ENCODE data around the gene SLC15A3. TPM values are rescaled to one million over a fixed set of nuclear protein-coding genes. Genes with fewer than 3 reads are reported as not detected.
A peak's percentile ranks its signal among the peaks of the same experiment; 100 is the strongest.

The SLC15A3 gene
- total RNA-seq, 1 experiment from 2014 or later: 5.5 TPM

DNA sequence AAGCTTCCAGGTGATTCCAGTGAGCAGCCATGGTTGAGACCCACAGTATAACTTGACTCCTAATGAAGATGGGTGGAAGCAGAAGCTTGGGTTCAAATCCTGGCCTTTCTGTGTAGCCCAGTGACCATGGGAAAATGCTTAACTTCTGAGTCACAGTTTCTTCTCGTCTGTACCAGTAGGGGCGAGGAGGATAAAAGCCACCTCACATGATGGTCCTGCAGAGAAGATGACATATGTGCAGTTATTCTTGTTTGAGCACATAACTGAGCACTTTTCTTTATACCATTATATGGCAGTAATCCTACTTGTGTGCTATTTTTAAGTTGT is 33.1 kb downstream of the SLC15A3 start:
- intact Hi-C loops (cut with micrococcal nuclease; ENCODE audit: unreplicated experiment): no loop called here
- H3K9me3 ChIP-seq (ENCODE audit: insufficient read depth, low read depth): no peaks in the 10 kb centered on the region
- H3K27ac ChIP-seq: no peak overlapping the region
- H3F3A ChIP-seq (ENCODE audit: insufficient read depth, low read depth): peaks cover 22% of the 10 kb centered on the region
- H3K4me1 ChIP-seq (replicated peaks; ENCODE audit: insufficient read depth): peaks cover 34% of the 10 kb centered on the region
- peak in 1 of 2 experiments; percentile 65 for DNase-seq
- H4K20me1 ChIP-seq (ENCODE audit: insufficient read depth): peaks cover 4% of the 10 kb centered on the region; the same call in 1 of the 2 replicates
- no peaks in the 10 kb centered on the region for H3K27me3 ChIP-seq (ENCODE audit: insufficient read depth, low read depth)
- ChIA-PET POLR2A (ENCODE audit: unreplicated experiment) (no interaction called here), CTCF (no interaction called here)
- no TSS peak for BruUV-seq (replicated peaks)
- H3K36me3 ChIP-seq (ENCODE audit: low read depth): 0 out of 2 replicates have a peak, but pooled peaks cover 19% of the 10 kb centered on the region
- no peak overlapping the region for H3K4me3 ChIP-seq
- H3K79me2 ChIP-seq (ENCODE audit: low read depth): peaks cover 50% of the 10 kb centered on the region
- no peak for TF ChIP-seq CTCF (conservative IDR thresholded peaks at IDR 0.05)
- TF ChIP-seq EZH2 (IDR thresholded peaks at IDR 0.05; ENCODE audit: low read depth): no peak
- H2AFZ ChIP-seq: no peak overlapping the region
- H3K9me2 ChIP-seq (ENCODE audit: insufficient read depth): no peaks in the 10 kb centered on the region
- no peak overlapping the region for H3K4me2 ChIP-seq

GRCh38 chr11:60918251-60918938 is 33.6 kb downstream of the SLC15A3 start:
- no peak for DNase-seq
- no peaks in the 10 kb centered on the region for H3K9me3 ChIP-seq (ENCODE audit: insufficient read depth, low read depth)
- H3K27ac ChIP-seq: no peak overlapping the region
- no peak overlapping the region for H3K4me2 ChIP-seq
- peaks cover 17% of the 10 kb centered on the region for H3F3A ChIP-seq (ENCODE audit: insufficient read depth, low read depth)
- intact Hi-C loops (cut with micrococcal nuclease; ENCODE audit: unreplicated experiment): no loop called here
- peaks cover 4% of the 10 kb centered on the region; the same call in 1 of the 2 replicates for H4K20me1 ChIP-seq (ENCODE audit: insufficient read depth)
- CTCF ChIA-PET: no interaction called here
- H3K4me3 ChIP-seq: no peak overlapping the region
- 0 out of 2 replicates have a peak, but pooled peaks cover 19% of the 10 kb centered on the region for H3K36me3 ChIP-seq (ENCODE audit: low read depth)
- H3K27me3 ChIP-seq (ENCODE audit: insufficient read depth, low read depth): no peaks in the 10 kb centered on the region
- no peak overlapping the region for H2AFZ ChIP-seq
- H3K9me2 ChIP-seq (ENCODE audit: insufficient read depth): no peaks in the 10 kb centered on the region
- no TSS peak for BruUV-seq (replicated peaks)
- TF ChIP-seq CTCF (conservative IDR thresholded peaks at IDR 0.05) (no peak), EZH2 (IDR thresholded peaks at IDR 0.05; ENCODE audit: low read depth) (no peak)
- POLR2A ChIA-PET (ENCODE audit: unreplicated experiment): no interaction called here
- peaks cover 30% of the 10 kb centered on the region for H3K4me1 ChIP-seq (replicated peaks; ENCODE audit: insufficient read depth)
- peaks cover 50% of the 10 kb centered on the region for H3K79me2 ChIP-seq (ENCODE audit: low read depth)

- H3K27me3 ChIP-seq (ENCODE audit: insufficient read depth, low read depth): no peaks in the 10 kb centered on the region
- peaks cover 14% of the 10 kb centered on the region for H3F3A ChIP-seq (ENCODE audit: insufficient read depth, low read depth)
- no peak overlapping the region for H2AFZ ChIP-seq
- ChIA-PET POLR2A (ENCODE audit: unreplicated experiment) (no interaction called here), CTCF (no interaction called here)
- TF ChIP-seq EZH2 (IDR thresholded peaks at IDR 0.05; ENCODE audit: low read depth) (no peak), CTCF (conservative IDR thresholded peaks at IDR 0.05) (no peak)
- intact Hi-C loops (cut with micrococcal nuclease; ENCODE audit: unreplicated experiment): no loop called here
- peaks cover 36% of the 10 kb centered on the region for H3K4me1 ChIP-seq (replicated peaks; ENCODE audit: insufficient read depth)
- no peak overlapping the region for H3K4me3 ChIP-seq
- BruUV-seq (replicated peaks): no TSS peak
- H3K79me2 ChIP-seq (ENCODE audit: low read depth): peaks cover 50% of the 10 kb centered on the region
- no peaks in the 10 kb centered on the region for H3K9me2 ChIP-seq (ENCODE audit: insufficient read depth)
- H3K9me3 ChIP-seq (ENCODE audit: insufficient read depth, low read depth): no peaks in the 10 kb centered on the region
- H3K36me3 ChIP-seq (ENCODE audit: low read depth): 0 out of 2 replicates have a peak, but pooled peaks cover 19% of the 10 kb centered on the region
- DNase-seq: no peak
- H3K4me2 ChIP-seq: no peak overlapping the region
- peaks cover 4% of the 10 kb centered on the region; the same call in 1 of the 2 replicates for H4K20me1 ChIP-seq (ENCODE audit: insufficient read depth)
- no peak overlapping the region for H3K27ac ChIP-seq
Observed at GRCh38 chr11:60917267-60917666, 34.7 kb downstream of the SLC15A3 start.

Measured in PC-9 (cell line).